Right ventricle myocardium inferior (tissue), 1 donor: ENCODE measurements around the gene NF2. TPM values are rescaled to one million over a fixed set of nuclear protein-coding genes. Genes with fewer than 3 reads are reported as not detected.

Experiments used
- ATAC-seq: fragments of 200-7000 bp; cut with Tn5 transposase; one replicate; pipeline ENCODE4 v1.9.1; 2020; ENCODE audit warnings: mild to moderate bottlenecking, moderate library complexity
- DNase-seq: peaks from one replicate; pipeline ENCODE4 v3.0.0; 2021; ENCODE audit errors: missing footprints
- intact Hi-C: fragments of 100-400 bp; cut with DNase I; formaldehyde crosslinking; loops from one replicate; pipeline ENCODE4 v1.11.0; 2022
- total RNA-seq: library from RNA; stranded (reverse); fragmentation: NEBNext Ultra II Directional; extraction: Animal tissue kit (Norgen Biotek cat#: 25700); gene quantifications from one replicate; pipeline ENCODE4 v1.2.1, GENCODE V29; 2021
- donor health status: DM: no; HTN: yes; CAD: no; lungs with severe emphysema.

Gene NF2
- total RNA-seq, 1 donor from 2014 or later = 49.0 TPM

DNA sequence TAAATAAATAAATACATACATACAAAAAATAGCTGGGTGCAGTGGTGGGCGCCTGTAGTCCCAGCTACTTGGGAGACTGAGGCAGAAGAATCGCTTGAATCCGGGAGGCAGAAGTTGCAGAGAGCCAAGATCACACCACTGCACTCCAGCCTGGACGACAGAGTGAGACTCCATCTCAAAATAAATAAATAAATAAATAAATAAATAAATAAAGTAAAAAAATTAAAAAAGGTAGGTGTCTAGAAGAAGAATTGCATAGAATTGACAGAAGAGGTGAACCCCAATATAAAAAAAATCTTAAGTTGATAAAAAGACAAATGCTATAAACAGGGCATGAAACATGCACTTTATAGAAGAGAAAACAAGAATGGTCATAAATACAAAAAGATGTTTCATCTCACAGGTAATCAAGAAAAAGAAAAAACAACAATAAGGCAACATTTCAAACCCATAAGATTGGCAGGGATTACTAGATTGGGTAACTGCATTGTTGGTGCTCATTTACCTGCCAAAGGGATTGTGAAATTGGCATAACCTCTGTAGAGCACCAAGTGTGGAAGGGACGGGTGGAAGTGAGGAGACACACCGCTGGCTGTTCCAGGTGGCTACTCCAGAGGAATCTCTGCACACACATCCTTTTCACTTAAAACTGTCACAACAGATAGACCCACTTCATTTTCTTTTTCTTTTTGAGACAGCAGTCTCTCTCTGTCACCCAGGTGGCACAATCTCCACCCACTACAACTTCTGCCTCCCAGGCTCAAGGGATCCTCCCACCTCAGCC lies 44.7 kb downstream of the NF2 start:
- no peak for ATAC-seq
- intact Hi-C loops = no loop called here

DNA sequence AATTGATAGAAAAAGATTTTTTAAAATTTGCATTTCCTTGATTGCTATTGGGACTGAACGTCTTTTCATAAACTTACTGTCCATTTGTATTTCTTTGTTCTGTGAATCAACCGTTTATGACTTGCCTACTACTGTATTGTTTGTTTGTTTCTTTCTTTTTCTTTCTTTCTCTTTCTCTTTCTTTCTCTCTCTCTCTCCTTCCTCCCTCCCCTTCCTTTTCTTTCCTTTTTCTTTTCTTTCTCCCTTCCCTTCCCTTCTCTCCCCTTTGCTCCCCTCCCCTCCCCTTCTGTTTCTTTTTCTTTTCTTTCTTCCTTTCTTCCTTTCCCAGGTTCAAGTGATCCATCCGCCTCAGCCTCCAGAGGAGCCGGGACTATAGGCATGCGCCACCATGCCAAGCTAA lies 46.9 kb downstream of the NF2 start:
- no peak for ATAC-seq
- DNase-seq = no peak
- intact Hi-C loops = no loop called here

More for the DNA sequence above, 44.7 kb downstream of the NF2 start:
- DNase-seq = no peak

GRCh38 chr22:29651652-29652051 lies 48.2 kb downstream of the NF2 start:
- intact Hi-C loops = no loop called here
- no peak for DNase-seq
- no peak for ATAC-seq

DNA sequence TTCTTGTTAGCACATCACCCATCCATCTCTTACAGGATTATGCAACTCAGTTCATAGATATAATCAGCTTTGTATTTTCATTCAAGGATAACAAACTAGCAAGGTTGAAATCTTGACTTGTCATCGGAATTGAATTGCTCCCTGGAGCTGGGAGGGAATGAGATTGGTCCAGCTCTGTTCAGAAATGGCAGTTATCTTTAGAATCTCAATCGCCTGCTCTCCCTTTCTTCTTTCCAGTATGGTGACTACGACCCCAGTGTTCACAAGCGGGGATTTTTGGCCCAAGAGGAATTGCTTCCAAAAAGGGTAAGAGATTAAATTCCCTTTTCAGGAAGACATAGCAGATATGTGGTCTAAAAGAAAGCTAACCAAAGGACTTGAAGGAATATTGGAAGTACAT lies 51.0 kb downstream of the NF2 start:
- no peak for ATAC-seq

DNA sequence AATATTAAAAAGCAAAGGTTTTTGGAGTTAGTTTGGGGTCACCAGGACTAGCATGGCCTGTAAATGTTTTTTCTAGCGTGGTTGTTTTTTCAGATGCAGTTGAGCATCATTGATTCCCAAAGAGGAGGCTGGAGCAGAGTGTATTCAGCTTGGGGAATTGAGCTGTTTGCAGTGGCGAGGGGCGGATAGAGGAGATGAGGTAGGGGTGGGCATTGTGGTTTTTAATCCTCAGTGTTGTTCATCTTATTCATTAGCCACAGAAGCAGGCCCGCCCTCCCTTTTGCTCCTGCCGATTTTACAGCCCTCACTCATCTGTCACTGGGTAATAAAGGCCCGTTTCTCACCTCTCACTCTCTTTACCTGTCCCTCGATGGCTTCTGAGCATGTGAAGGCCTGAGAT lies 51.4 kb downstream of the NF2 start:
- DNase-seq (no peak), ATAC-seq (no peak)
- intact Hi-C loops = no loop called here

More for the DNA sequence above, 51.0 kb downstream of the NF2 start:
- DNase-seq = no peak
- intact Hi-C loops = no loop called here

- no peak for ATAC-seq
- intact Hi-C loops = no loop called here
Observed at GRCh38 chr22:29658176-29658575, 54.7 kb downstream of the NF2 start.

DNA sequence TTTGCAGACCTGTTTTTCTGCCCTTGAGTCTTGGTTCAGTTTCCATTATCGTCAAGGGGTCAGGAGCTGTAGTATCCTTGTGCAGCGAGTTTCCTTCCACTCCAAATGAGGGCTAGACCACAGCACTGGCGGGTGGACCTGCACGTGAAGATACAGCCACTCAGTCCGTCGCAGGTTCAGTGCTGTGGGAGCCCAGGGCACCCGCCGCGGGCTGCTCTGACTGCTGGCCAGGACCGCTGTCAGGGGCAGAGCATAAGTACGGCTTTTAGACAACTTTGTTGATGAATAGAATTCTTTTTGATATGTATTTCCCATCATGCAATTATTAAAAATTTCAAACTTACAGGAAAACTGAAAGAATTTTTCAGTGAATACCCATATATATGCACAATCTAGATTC lies 56.6 kb downstream of the NF2 start:
- DNase-seq (no peak), ATAC-seq (no peak)
- intact Hi-C loops = no loop called here

More at GRCh38 chr22:29658176-29658575, 54.7 kb downstream of the NF2 start:
- no peak for DNase-seq

DNA sequence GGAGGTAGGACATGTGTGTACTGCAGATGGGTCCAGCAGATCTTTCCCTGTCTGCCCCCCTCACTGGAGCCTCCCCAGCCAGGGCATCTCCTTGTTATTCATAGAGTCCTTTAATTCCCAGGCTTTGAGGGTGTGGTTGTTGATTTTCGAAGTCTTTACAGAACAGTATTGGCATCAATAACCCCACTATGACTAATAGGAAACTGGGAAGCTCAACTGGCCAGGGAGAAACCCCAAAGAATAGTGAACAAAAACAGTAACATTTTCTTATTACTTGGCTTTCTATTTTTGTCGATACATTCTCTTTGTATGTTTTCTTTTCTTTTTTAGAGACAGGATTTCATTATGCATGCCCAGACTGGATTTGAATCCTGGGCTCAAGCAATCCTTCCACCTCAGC lies 57.9 kb downstream of the NF2 start:
- intact Hi-C loops = no loop called here
- DNase-seq (no peak), ATAC-seq (no peak)

DNA sequence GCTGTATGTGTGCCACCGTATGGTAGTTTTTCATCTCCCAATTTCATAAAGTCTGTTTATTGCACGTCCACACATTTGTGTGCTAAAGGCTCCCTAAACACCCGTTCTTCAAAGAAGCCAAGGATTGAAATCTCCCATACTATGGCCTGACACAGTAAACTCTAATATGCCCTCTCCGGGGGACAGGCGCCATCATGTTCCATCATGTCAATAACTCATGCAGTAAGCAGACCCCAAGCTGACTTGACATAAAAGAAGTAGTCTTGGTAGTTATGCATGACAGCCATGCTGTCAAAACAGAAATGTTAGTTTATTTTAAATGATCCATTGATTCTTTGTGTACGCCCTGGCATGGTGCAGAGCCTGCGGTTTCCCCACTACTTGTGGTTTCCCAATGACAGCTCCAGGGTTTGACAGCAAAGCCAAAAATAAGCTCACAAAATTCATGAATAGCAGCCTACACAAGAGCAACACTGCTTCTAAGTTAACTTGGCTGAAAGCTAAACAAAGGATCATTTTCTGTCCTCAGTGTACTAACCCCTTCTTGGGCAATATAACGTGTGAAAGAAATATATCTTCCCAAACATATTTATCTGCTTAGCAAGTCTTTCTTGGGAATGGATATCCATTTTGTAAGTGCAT lies 59.9 kb downstream of the NF2 start:
- DNase-seq = no peak
- ATAC-seq = no peak
- intact Hi-C loops = no loop called here

- no peak for DNase-seq
- intact Hi-C loops = no loop called here
- no peak for ATAC-seq
Observed at GRCh38 chr22:29665486-29665885, 62.1 kb downstream of the NF2 start.

DNA sequence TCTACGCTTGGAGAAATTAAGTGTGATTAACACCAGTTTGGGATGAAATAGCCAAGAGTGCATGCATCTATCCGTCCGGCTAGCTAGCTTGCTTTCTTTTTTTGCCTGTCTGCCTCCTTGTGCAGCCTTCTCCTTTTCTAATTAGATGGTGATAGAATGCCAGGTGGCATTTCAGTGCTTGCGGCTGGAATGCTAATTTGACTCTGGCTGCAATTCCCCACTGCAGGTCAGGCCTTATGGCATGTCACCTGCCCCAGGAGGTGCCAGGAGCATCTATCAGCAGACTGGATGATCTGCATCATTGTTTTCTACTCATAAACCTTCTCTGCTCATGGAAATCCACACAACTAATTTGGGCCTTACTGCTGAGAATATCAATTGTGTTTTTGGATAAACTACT lies 65.2 kb downstream of the NF2 start:
- intact Hi-C loops = no loop called here
- DNase-seq = no peak
- no peak for ATAC-seq

DNA sequence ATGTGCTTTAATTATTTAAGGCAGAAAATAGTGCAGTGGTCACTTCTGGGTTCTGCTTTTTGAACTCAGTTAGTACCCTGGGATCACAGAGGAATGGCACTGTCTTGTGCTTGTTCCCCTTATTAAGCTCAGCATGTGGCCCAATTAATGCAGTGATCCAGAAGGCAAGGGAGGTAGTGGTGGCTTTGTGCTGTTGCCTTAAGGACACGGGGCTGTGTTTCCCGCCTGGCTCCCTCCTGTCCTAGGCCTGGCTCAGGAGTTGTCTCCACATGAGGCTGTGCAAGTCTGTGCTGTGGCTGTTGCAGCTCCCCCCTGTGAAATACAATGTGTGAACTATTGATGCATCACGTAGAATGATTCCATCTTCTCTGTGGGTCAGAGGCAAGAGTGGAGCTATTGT lies 67.2 kb downstream of the NF2 start:
- no peak for ATAC-seq

GRCh38 chr22:29673361-29674066 lies 70.1 kb downstream of the NF2 start:
- ATAC-seq (no peak), DNase-seq (no peak)
- intact Hi-C loops = no loop called here

More for the DNA sequence above, 67.2 kb downstream of the NF2 start:
- intact Hi-C loops = no loop called here
- no peak for DNase-seq

- no peak for ATAC-seq
- intact Hi-C loops = no loop called here
- no peak for DNase-seq
Observed at GRCh38 chr22:29674121-29674520, 70.7 kb downstream of the NF2 start.

GRCh38 chr22:29679316-29679715 lies 75.9 kb downstream of the NF2 start:
- no peak for ATAC-seq
- intact Hi-C loops = no loop called here
- DNase-seq = no peak

DNA sequence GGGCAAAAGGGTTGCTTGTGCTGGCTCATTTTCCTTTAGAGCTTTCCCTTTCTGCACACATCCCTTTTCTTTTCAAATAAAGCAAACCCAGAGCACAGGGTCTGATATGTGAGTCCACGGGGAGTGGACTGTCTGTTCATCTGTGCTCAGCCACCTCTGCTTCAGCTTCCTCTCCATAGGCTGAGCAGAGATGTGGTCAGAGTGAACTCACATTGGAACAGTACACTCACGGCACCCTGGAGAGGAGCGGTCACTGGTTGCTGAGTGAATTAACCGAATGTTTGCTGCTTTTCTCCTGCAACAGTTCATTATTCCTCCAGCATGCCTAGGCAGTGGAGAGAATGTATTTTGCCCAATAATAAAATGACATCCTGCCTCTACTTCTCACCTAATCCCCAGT lies 80.1 kb downstream of the NF2 start:
- no peak for ATAC-seq
- intact Hi-C loops = no loop called here

DNA sequence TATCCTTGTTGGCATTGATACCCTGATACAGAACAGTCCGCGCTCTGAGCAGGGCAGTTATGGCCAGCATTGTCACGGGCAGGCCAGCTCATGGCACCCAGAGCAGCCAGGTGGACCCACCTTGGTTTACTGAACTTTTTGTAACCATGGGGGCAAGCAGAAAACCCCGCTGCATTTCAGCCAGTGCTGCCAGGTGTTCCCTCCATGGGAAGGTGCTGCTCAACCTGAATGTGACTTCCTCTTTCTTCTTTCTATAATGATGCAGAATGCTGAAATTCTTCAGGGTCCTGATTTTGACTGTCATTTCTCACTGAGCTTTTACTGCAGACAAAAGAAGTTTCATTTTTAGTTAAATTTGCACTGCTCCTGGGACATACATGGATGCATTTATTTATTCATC lies 80.8 kb downstream of the NF2 start:
- no peak for DNase-seq
- no peak for ATAC-seq
- intact Hi-C loops = no loop called here

More for the DNA sequence above, 80.1 kb downstream of the NF2 start:
- no peak for DNase-seq

GRCh38 chr22:29689206-29689879 lies 85.9 kb downstream of the NF2 start:
- DNase-seq (no peak), ATAC-seq (no peak)
- intact Hi-C loops = no loop called here

DNA sequence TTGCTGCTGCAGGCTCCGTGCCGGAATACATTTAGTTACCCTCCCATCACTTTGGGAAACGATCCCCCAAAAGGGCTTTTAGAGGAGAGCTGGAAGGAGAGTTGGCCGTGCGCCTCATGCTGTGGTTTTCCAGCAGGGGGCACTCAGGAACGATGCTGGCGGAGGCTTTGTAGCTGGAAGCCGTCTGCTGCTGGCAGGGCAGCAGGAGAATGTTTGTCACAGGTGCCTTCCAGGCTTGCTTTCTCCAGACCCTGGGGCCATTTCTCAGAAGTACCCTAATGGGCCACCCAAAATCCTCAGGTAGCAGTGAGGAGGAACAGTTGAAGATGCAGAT lies 86.4 kb downstream of the NF2 start:
- DNase-seq = no peak
- peak; percentile 40 for ATAC-seq
- intact Hi-C loops = loop anchor here (2.0 to 10.0 kb wide), 2 partner anchors 315 to 399 kb away; no protein-coding TSS in a partner anchor
